Endodermal cell (in vitro differentiated cells): ENCODE data around the gene CCDC27. TPM values are rescaled to one million over a fixed set of nuclear protein-coding genes. Genes with fewer than 3 reads are reported as not detected.

Experiments
- DNase-seq: peaks from one replicate; pipeline ENCODE4 v3.0.0-alpha.2; 2017
- H3K27ac ChIP-seq: 2 replicates; pipeline ENCODE4 v1.5.1; 2013; ENCODE audit warnings: mild to moderate bottlenecking, low read depth, low read length, moderate library complexity
- H3K27me3 ChIP-seq: 2 replicates; pipeline ENCODE4 v1.6.1; 2013; ENCODE audit warnings: mild to moderate bottlenecking, low read length, moderate library complexity; ENCODE audit not compliant: insufficient read depth, control insufficient read depth, poor library complexity, severe bottlenecking
- H3K36me3 ChIP-seq: 2 replicates; pipeline ENCODE4 v1.7.0; 2013; ENCODE audit warnings: mild to moderate bottlenecking, low read length, moderate library complexity; ENCODE audit not compliant: control insufficient read depth, insufficient read depth
- H3K4me1 ChIP-seq: one replicate; pipeline ENCODE4 v1.7.0; 2013; ENCODE audit warnings: low read length; ENCODE audit not compliant: control insufficient read depth, insufficient read depth
- H3K4me3 ChIP-seq: 2 replicates; pipeline ENCODE4 v1.5.1; 2013; ENCODE audit warnings: mild to moderate bottlenecking, low read length, moderate library complexity
- H3K9ac ChIP-seq: 2 replicates; pipeline ENCODE4 v1.6.1; 2013; ENCODE audit warnings: mild to moderate bottlenecking, low read length, moderate library complexity; ENCODE audit not compliant: poor library complexity, severe bottlenecking; ENCODE audit errors: extremely low read depth
- H3K9me3 ChIP-seq: 2 replicates; pipeline ENCODE4 v1.6.1; 2013; ENCODE audit warnings: mild to moderate bottlenecking, low read length, moderate library complexity; ENCODE audit not compliant: control insufficient read depth
- H3K27ac Mint-ChIP-seq: 2 replicates; pipeline ENCODE4 v1.8.0; 2020; ENCODE audit warnings: mixed read lengths
- H3K27me3 Mint-ChIP-seq: 2 replicates; pipeline ENCODE4 v1.8.0; 2021; ENCODE audit warnings: mild to moderate bottlenecking, mixed read lengths; ENCODE audit not compliant: insufficient read depth
- H3K36me3 Mint-ChIP-seq: 2 replicates; pipeline ENCODE4 v1.8.0; 2020; ENCODE audit warnings: low read depth, mixed read lengths
- H3K4me1 Mint-ChIP-seq: 2 replicates; pipeline ENCODE4 v1.8.0; 2020; ENCODE audit warnings: mixed read lengths
- H3K4me3 Mint-ChIP-seq: 2 replicates; pipeline ENCODE4 v1.8.0; 2020; ENCODE audit warnings: mild to moderate bottlenecking, moderate library complexity, mixed read lengths
- H3K9me3 Mint-ChIP-seq: 2 replicates; pipeline ENCODE4 v1.8.0; 2020; ENCODE audit warnings: mild to moderate bottlenecking, mixed read lengths
- WGBS, 2 experiments: methylation state at CpG; one replicate each; pipeline versions ENCODE4 v1.1.5 to v1.1.7; 2013; ENCODE audit warnings: missing lambda C conversion rate in 2 of 2, mixed read lengths in 1 of 2; ENCODE audit not compliant: insufficient coverage in 1 of 2, insufficient read length in 1 of 2; 5-methylcytosine and 5-hydroxymethylcytosine counted together
- total RNA-seq, 2 donors: library from RNA; stranded (reverse); fragmentation: NEBNext Ultra II Directional in 1 of 2; extraction: Animal tissue kit (Norgen Biotek cat#: 25700) in 1 of 2; gene quantifications; 2 replicates in 1 of 2; 3 replicates in 1 of 2; pipeline ENCODE4 v1.2.1, GENCODE V29; 2021
- TF ChIP-seq, protein P1 (sequence below): fragments of 200-600 bp; sonication (generic); conservative IDR thresholded peaks from 2 replicates; pipeline ENCODE4 v1.5.0; 2021; ENCODE audit warnings: antibody characterized with exemption, mild to moderate bottlenecking

Gene CCDC27
- total RNA-seq, 2 donors from 2014 or later = not detected

DNA sequence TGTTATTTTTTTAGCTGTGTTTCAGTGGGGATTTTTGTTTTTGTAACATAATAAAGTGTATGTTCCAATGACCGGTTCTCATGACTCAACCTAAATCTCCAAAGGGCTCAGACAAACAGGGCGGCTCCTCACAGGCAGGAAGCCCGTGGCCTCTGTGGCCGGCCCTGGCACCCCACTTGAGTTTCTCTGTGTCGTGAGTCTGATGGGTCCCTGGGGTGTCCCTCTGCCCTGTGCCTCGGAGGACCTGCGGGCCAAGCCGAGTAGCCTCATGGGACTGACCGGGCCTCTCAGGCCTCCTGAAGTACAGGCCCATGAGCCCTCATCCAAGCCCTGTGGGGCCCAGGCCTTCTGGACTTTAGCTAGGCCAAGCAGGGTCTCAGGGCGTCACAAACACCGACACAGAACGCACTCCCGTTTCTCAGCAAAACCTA, 16.1 kb upstream of the CCDC27 start:
- H3K4me3 Mint-ChIP-seq = no peak overlapping the region
- H3K27me3 ChIP-seq = no peaks in the 10 kb centered on the region

DNA sequence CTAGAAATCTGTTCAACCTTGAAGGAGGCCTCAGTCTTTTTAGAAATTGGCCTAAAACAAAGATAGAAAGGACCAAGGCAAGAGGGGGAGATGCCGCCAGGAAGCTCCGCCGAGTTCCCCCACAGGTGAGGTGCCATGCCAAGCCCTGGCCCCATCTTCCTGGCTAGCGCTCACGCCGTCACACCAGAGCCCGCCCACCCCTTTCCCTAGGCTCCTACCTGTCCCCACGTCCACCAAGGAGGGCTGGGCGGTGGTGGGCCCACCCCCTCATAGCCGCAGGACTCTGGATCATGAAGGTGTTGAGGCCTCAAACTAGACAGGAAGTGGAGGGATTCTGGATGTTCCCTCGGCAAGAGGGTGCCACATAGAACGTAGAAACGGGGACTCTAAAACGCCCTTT, 15.5 kb upstream of the CCDC27 start:
- H3K27me3 Mint-ChIP-seq = no peaks in the 10 kb centered on the region
- H3K9me3 Mint-ChIP-seq = no peaks in the 10 kb centered on the region
- H3K4me1 Mint-ChIP-seq = no peaks in the 10 kb centered on the region
- Histone ChIP-seq H3K27me3 (no peaks in the 10 kb centered on the region), H3K36me3 (peaks cover 49% of the 10 kb centered on the region), H3K4me3 (no peak overlapping the region), H3K27ac (no peak overlapping the region), H3K9ac (no peak overlapping the region), H3K4me1 (no peaks in the 10 kb centered on the region), H3K9me3 (peaks cover 12% of the 10 kb centered on the region)
- no peak for DNase-seq
- H3K36me3 Mint-ChIP-seq = peaks cover 25% of the 10 kb centered on the region
- WGBS, 2 experiments = 85 to 93% methylated on average over 7 to 14 of the region's 14 CpGs
- TF ChIP-seq, protein P1, sequence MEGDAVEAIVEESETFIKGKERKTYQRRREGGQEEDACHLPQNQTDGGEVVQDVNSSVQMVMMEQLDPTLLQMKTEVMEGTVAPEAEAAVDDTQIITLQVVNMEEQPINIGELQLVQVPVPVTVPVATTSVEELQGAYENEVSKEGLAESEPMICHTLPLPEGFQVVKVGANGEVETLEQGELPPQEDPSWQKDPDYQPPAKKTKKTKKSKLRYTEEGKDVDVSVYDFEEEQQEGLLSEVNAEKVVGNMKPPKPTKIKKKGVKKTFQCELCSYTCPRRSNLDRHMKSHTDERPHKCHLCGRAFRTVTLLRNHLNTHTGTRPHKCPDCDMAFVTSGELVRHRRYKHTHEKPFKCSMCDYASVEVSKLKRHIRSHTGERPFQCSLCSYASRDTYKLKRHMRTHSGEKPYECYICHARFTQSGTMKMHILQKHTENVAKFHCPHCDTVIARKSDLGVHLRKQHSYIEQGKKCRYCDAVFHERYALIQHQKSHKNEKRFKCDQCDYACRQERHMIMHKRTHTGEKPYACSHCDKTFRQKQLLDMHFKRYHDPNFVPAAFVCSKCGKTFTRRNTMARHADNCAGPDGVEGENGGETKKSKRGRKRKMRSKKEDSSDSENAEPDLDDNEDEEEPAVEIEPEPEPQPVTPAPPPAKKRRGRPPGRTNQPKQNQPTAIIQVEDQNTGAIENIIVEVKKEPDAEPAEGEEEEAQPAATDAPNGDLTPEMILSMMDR = no peak
- H3K27ac Mint-ChIP-seq = no peak overlapping the region
- no peak overlapping the region for H3K4me3 Mint-ChIP-seq

More for the DNA sequence above, 16.1 kb upstream of the CCDC27 start:
- Histone ChIP-seq H3K27ac (no peak overlapping the region), H3K4me3 (no peak overlapping the region), H3K36me3 (peaks cover 43% of the 10 kb centered on the region), H3K9ac (no peak overlapping the region), H3K4me1 (no peaks in the 10 kb centered on the region), H3K9me3 (peaks cover 12% of the 10 kb centered on the region)
- H3K9me3 Mint-ChIP-seq = no peaks in the 10 kb centered on the region
- DNase-seq = no peak
- no peak overlapping the region for H3K27ac Mint-ChIP-seq
- H3K27me3 Mint-ChIP-seq = no peaks in the 10 kb centered on the region
- H3K4me1 Mint-ChIP-seq = no peaks in the 10 kb centered on the region
- WGBS, 2 experiments = 93 to 96% methylated on average over 10 to 13 of the region's 13 CpGs
- peaks cover 22% of the 10 kb centered on the region for H3K36me3 Mint-ChIP-seq
- TF ChIP-seq, protein P1 = no peak

DNA sequence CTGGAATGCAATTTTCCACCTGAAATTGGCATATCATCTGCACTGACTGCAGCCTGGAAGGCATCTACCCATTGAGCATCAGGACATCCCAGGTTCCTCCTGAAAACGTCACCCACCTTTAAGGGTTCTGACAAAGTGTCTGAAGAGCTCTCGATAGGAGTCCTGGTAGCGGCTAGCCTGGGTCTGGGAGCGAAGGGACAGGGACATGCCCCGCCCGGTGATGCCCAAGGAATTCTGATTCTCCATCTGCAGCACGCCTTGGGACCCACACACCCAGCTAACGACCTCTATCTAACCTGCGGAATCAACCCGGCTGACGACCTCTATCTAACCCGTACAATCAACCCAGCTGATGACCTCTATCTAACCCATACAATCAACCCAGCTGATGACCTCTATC, 13.3 kb upstream of the CCDC27 start:
- TF ChIP-seq, protein P1 = no peak
- Histone ChIP-seq H3K4me3 (no peak overlapping the region), H3K9ac (no peak overlapping the region), H3K27me3 (no peaks in the 10 kb centered on the region), H3K9me3 (peaks cover 12% of the 10 kb centered on the region), H3K27ac (no peak overlapping the region), H3K36me3 (peaks cover 64% of the 10 kb centered on the region), H3K4me1 (no peaks in the 10 kb centered on the region)
- Mint-ChIP-seq H3K27ac (no peak overlapping the region), H3K36me3 (peaks cover 43% of the 10 kb centered on the region), H3K4me1 (no peaks in the 10 kb centered on the region), H3K4me3 (no peak overlapping the region), H3K9me3 (no peaks in the 10 kb centered on the region), H3K27me3 (no peaks in the 10 kb centered on the region)
- DNase-seq = no peak
- 95 to 100% methylated on average over 2 to 12 of the region's 12 CpGs for WGBS, 2 experiments
